ENCODE results near the gene BCAS3.

- TF ChIP-seq CTCF (IDR thresholded peaks at IDR 0.05; ENCODE audit: low read depth, low read length) (no peak), EZH2phosphoT487 (IDR thresholded peaks at IDR 0.05; ENCODE audit: low read depth) (no peak)
Measured at GRCh38 chr17:60790205-60790604, 112.6 kb downstream of the BCAS3 start.

Measured in OCI-LY3 (cell line).